ENCODE data around the gene MRPL44. TPM values are rescaled to one million over a fixed set of nuclear protein-coding genes. Genes with fewer than 3 reads are reported as not detected.

Gene MRPL44
- total RNA-seq, 1 experiment from 2014 or later: 24.8 TPM

GRCh38 chr2:223950448-223951347, 6.6 kb upstream of the MRPL44 start:
- intact Hi-C loops (cut with micrococcal nuclease): no loop called here
- no peak for DNase-seq
- no peaks in the 10 kb centered on the region for H3K9me3 ChIP-seq (ENCODE audit: low read length)
- TF ChIP-seq EZH2phosphoT487 (IDR thresholded peaks at IDR 0.05; ENCODE audit: borderline replicate concordance, low read length): no peak
- no peak overlapping the region for H3K4me2 ChIP-seq (ENCODE audit: low read length)
- no peaks in the 10 kb centered on the region for H3K9me2 ChIP-seq (replicated peaks; ENCODE audit: low read length)
- H3K4me3 ChIP-seq (ENCODE audit: low read length): no peak overlapping the region
- CTCF ChIA-PET: no interaction called here
- no peak overlapping the region for H3K9ac ChIP-seq (ENCODE audit: low read length)
- H3K79me2 ChIP-seq (ENCODE audit: low read length): peaks cover 5% of the 10 kb centered on the region; the same call in 1 of the 2 replicates
- H3K27me3 ChIP-seq (ENCODE audit: low read length): no peaks in the 10 kb centered on the region
- H4K20me1 ChIP-seq (ENCODE audit: low read length): no peaks in the 10 kb centered on the region
- no peaks in the 10 kb centered on the region for H3F3A ChIP-seq (ENCODE audit: low read length, unreplicated experiment)
- no peaks in the 10 kb centered on the region; the same call in 1 of the 2 replicates for H3K4me1 ChIP-seq (ENCODE audit: insufficient read depth, low read length)
- H3K36me3 ChIP-seq (ENCODE audit: low read depth, low read length): no peaks in the 10 kb centered on the region
- BruUV-seq (replicated peaks): no TSS peak
- POLR2A ChIA-PET (ENCODE audit: unreplicated experiment): no interaction called here
- no peak overlapping the region for H2AFZ ChIP-seq (ENCODE audit: low read length)
- no peak for ATAC-seq
- no peak overlapping the region for H3K27ac ChIP-seq (ENCODE audit: low read length)

- ChIA-PET CTCF (no interaction called here), POLR2A (ENCODE audit: unreplicated experiment) (no interaction called here)
- no peaks in the 10 kb centered on the region for H3K27me3 ChIP-seq (ENCODE audit: low read length)
- H3K9me2 ChIP-seq (replicated peaks; ENCODE audit: low read length): no peaks in the 10 kb centered on the region
- no peak overlapping the region for H3K9ac ChIP-seq (ENCODE audit: low read length)
- BruUV-seq (replicated peaks): no TSS peak
- H3K36me3 ChIP-seq (ENCODE audit: low read depth, low read length): no peaks in the 10 kb centered on the region
- intact Hi-C loops (cut with micrococcal nuclease): no loop called here
- H3K79me2 ChIP-seq (ENCODE audit: low read length): peaks cover 2% of the 10 kb centered on the region
- no peak overlapping the region for H3K27ac ChIP-seq (ENCODE audit: low read length)
- H4K20me1 ChIP-seq (ENCODE audit: low read length): no peaks in the 10 kb centered on the region
- H3K4me3 ChIP-seq (ENCODE audit: low read length): no peak overlapping the region
- no peaks in the 10 kb centered on the region for H3F3A ChIP-seq (ENCODE audit: low read length, unreplicated experiment)
- H3K9me3 ChIP-seq (ENCODE audit: low read length): no peaks in the 10 kb centered on the region
- no peak for DNase-seq
- H2AFZ ChIP-seq (ENCODE audit: low read length): no peak overlapping the region
- ATAC-seq: no peak
- TF ChIP-seq EZH2phosphoT487 (IDR thresholded peaks at IDR 0.05; ENCODE audit: borderline replicate concordance, low read length) (no peak), CTCF (conservative IDR thresholded peaks at IDR 0.05; ENCODE audit: low read depth, low read length) (no peak), EZH2 (IDR thresholded peaks at IDR 0.05; ENCODE audit: low read length, unreplicated experiment) (no peak)
- H3K4me2 ChIP-seq (ENCODE audit: low read length): no peak overlapping the region
- H3K4me1 ChIP-seq (ENCODE audit: insufficient read depth, low read length): peaks cover 5% of the 10 kb centered on the region; the same call in 1 of the 2 replicates
These were observed 4.8 kb upstream of the MRPL44 start for GRCh38 chr2:223952280-223952968.

GRCh38 chr2:223954401-223954800, 2.9 kb upstream of the MRPL44 start:
- H3K79me2 ChIP-seq (ENCODE audit: low read length): peaks cover 22% of the 10 kb centered on the region
- H3K9me3 ChIP-seq (ENCODE audit: low read length): no peaks in the 10 kb centered on the region
- H3K9me2 ChIP-seq (replicated peaks; ENCODE audit: low read length): no peaks in the 10 kb centered on the region
- TF ChIP-seq CTCF (conservative IDR thresholded peaks at IDR 0.05; ENCODE audit: low read depth, low read length) (no peak), EZH2phosphoT487 (IDR thresholded peaks at IDR 0.05; ENCODE audit: borderline replicate concordance, low read length) (no peak), EZH2 (IDR thresholded peaks at IDR 0.05; ENCODE audit: low read length, unreplicated experiment) (no peak)
- H3K4me1 ChIP-seq (ENCODE audit: insufficient read depth, low read length): peaks cover 16% of the 10 kb centered on the region
- no peaks in the 10 kb centered on the region for H3K36me3 ChIP-seq (ENCODE audit: low read depth, low read length)
- H3K4me2 ChIP-seq (ENCODE audit: low read length): no peak overlapping the region
- no peak overlapping the region for H3K27ac ChIP-seq (ENCODE audit: low read length)
- no peaks in the 10 kb centered on the region for H3K27me3 ChIP-seq (ENCODE audit: low read length)
- no peak overlapping the region for H2AFZ ChIP-seq (ENCODE audit: low read length)
- ChIA-PET POLR2A (ENCODE audit: unreplicated experiment) (no interaction called here), CTCF (no interaction called here)
- BruUV-seq (replicated peaks): no TSS peak
- no peak overlapping the region for H3K9ac ChIP-seq (ENCODE audit: low read length)
- ATAC-seq (no peak), DNase-seq (no peak)
- intact Hi-C loops (cut with micrococcal nuclease): no loop called here
- H3F3A ChIP-seq (ENCODE audit: low read length, unreplicated experiment): no peaks in the 10 kb centered on the region
- H3K4me3 ChIP-seq (ENCODE audit: low read length): no peak overlapping the region
- no peaks in the 10 kb centered on the region for H4K20me1 ChIP-seq (ENCODE audit: low read length)
